ENCODE results near the gene IL22RA1.

The IL22RA1 gene

GRCh38 chr1:24105368-24106160 is 37.4 kb downstream of the IL22RA1 start:
- no CpG with 5 or more reads among the region's 19 CpGs for WGBS (ENCODE audit: insufficient coverage, insufficient read length)
- Histone ChIP-seq H3K27ac (ENCODE audit: low read length) (no peak overlapping the region), H3K4me3 (ENCODE audit: low read length) (no peak overlapping the region), H3K36me3 (ENCODE audit: control insufficient read depth, insufficient read depth, low read length) (no peaks in the 10 kb centered on the region), H3K27me3 (ENCODE audit: control insufficient read depth, insufficient read depth, low read length) (no peaks in the 10 kb centered on the region), H3K9me3 (ENCODE audit: control insufficient read depth, insufficient read depth, low read length) (no peaks in the 10 kb centered on the region), H3K4me1 (ENCODE audit: control insufficient read depth, insufficient read depth, low read length) (no peaks in the 10 kb centered on the region)
- DNase-seq (ENCODE audit: low read depth, low spot score): no peak

GRCh38 chr1:24104854-24105253 is 38.1 kb downstream of the IL22RA1 start:
- H3K4me3 ChIP-seq (ENCODE audit: low read length): no peak overlapping the region
- no CpG with 5 or more reads among the region's 7 CpGs for WGBS (ENCODE audit: insufficient coverage, insufficient read length)
- H3K36me3 ChIP-seq (ENCODE audit: control insufficient read depth, insufficient read depth, low read length): no peaks in the 10 kb centered on the region
- H3K27me3 ChIP-seq (ENCODE audit: control insufficient read depth, insufficient read depth, low read length): no peaks in the 10 kb centered on the region
- no peaks in the 10 kb centered on the region for H3K4me1 ChIP-seq (ENCODE audit: control insufficient read depth, insufficient read depth, low read length)
- no peak for DNase-seq (ENCODE audit: low read depth, low spot score)
- no peaks in the 10 kb centered on the region for H3K9me3 ChIP-seq (ENCODE audit: control insufficient read depth, insufficient read depth, low read length)
- H3K27ac ChIP-seq (ENCODE audit: low read length): no peak overlapping the region

GRCh38 chr1:24103879-24104278 is 39.1 kb downstream of the IL22RA1 start:
- DNase-seq (ENCODE audit: low read depth, low spot score): no peak
- H3K36me3 ChIP-seq (ENCODE audit: control insufficient read depth, insufficient read depth, low read length): no peaks in the 10 kb centered on the region
- H3K27ac ChIP-seq (ENCODE audit: low read length): no peak overlapping the region
- WGBS (ENCODE audit: insufficient coverage, insufficient read length): no CpG with 5 or more reads among the region's 3 CpGs
- no peaks in the 10 kb centered on the region for H3K27me3 ChIP-seq (ENCODE audit: control insufficient read depth, insufficient read depth, low read length)
- H3K9me3 ChIP-seq (ENCODE audit: control insufficient read depth, insufficient read depth, low read length): no peaks in the 10 kb centered on the region
- no peaks in the 10 kb centered on the region for H3K4me1 ChIP-seq (ENCODE audit: control insufficient read depth, insufficient read depth, low read length)
- H3K4me3 ChIP-seq (ENCODE audit: low read length): no peak overlapping the region

GRCh38 chr1:24103408-24103807 is 39.5 kb downstream of the IL22RA1 start:
- Histone ChIP-seq H3K9me3 (ENCODE audit: control insufficient read depth, insufficient read depth, low read length) (no peaks in the 10 kb centered on the region), H3K4me3 (ENCODE audit: low read length) (no peak overlapping the region), H3K4me1 (ENCODE audit: control insufficient read depth, insufficient read depth, low read length) (no peaks in the 10 kb centered on the region), H3K27me3 (ENCODE audit: control insufficient read depth, insufficient read depth, low read length) (no peaks in the 10 kb centered on the region), H3K36me3 (ENCODE audit: control insufficient read depth, insufficient read depth, low read length) (no peaks in the 10 kb centered on the region), H3K27ac (ENCODE audit: low read length) (no peak overlapping the region)
- no CpG with 5 or more reads among the region's 3 CpGs for WGBS (ENCODE audit: insufficient coverage, insufficient read length)
- no peak for DNase-seq (ENCODE audit: low read depth, low spot score)

GRCh38 chr1:24102961-24103360 is 40.0 kb downstream of the IL22RA1 start:
- Histone ChIP-seq H3K27ac (ENCODE audit: low read length) (no peak overlapping the region), H3K4me1 (ENCODE audit: control insufficient read depth, insufficient read depth, low read length) (no peaks in the 10 kb centered on the region), H3K4me3 (ENCODE audit: low read length) (no peak overlapping the region), H3K9me3 (ENCODE audit: control insufficient read depth, insufficient read depth, low read length) (no peaks in the 10 kb centered on the region), H3K27me3 (ENCODE audit: control insufficient read depth, insufficient read depth, low read length) (no peaks in the 10 kb centered on the region), H3K36me3 (ENCODE audit: control insufficient read depth, insufficient read depth, low read length) (no peaks in the 10 kb centered on the region)
- no CpG with 5 or more reads among the region's 8 CpGs for WGBS (ENCODE audit: insufficient coverage, insufficient read length)
- DNase-seq (ENCODE audit: low read depth, low spot score): no peak

GRCh38 chr1:24101796-24102586 is 40.9 kb downstream of the IL22RA1 start:
- H3K36me3 ChIP-seq (ENCODE audit: control insufficient read depth, insufficient read depth, low read length): no peaks in the 10 kb centered on the region
- no peak overlapping the region for H3K27ac ChIP-seq (ENCODE audit: low read length)
- H3K27me3 ChIP-seq (ENCODE audit: control insufficient read depth, insufficient read depth, low read length): no peaks in the 10 kb centered on the region
- no CpG with 5 or more reads among the region's 9 CpGs for WGBS (ENCODE audit: insufficient coverage, insufficient read length)
- no peak for DNase-seq (ENCODE audit: low read depth, low spot score)
- H3K9me3 ChIP-seq (ENCODE audit: control insufficient read depth, insufficient read depth, low read length): no peaks in the 10 kb centered on the region
- H3K4me1 ChIP-seq (ENCODE audit: control insufficient read depth, insufficient read depth, low read length): no peaks in the 10 kb centered on the region
- no peak overlapping the region for H3K4me3 ChIP-seq (ENCODE audit: low read length)

GRCh38 chr1:24100945-24101737 is 41.8 kb downstream of the IL22RA1 start:
- no peak for DNase-seq (ENCODE audit: low read depth, low spot score)
- Histone ChIP-seq H3K27ac (ENCODE audit: low read length) (no peak overlapping the region), H3K36me3 (ENCODE audit: control insufficient read depth, insufficient read depth, low read length) (no peaks in the 10 kb centered on the region), H3K4me1 (ENCODE audit: control insufficient read depth, insufficient read depth, low read length) (no peaks in the 10 kb centered on the region), H3K4me3 (ENCODE audit: low read length) (no peak overlapping the region), H3K27me3 (ENCODE audit: control insufficient read depth, insufficient read depth, low read length) (no peaks in the 10 kb centered on the region), H3K9me3 (ENCODE audit: control insufficient read depth, insufficient read depth, low read length) (no peaks in the 10 kb centered on the region)
- WGBS (ENCODE audit: insufficient coverage, insufficient read length): no CpG with 5 or more reads among the region's 13 CpGs

GRCh38 chr1:24098943-24099638 is 43.8 kb downstream of the IL22RA1 start:
- H3K4me1 ChIP-seq (ENCODE audit: control insufficient read depth, insufficient read depth, low read length): no peaks in the 10 kb centered on the region; the same call in 1 of the 2 replicates
- H3K9me3 ChIP-seq (ENCODE audit: control insufficient read depth, insufficient read depth, low read length): no peaks in the 10 kb centered on the region
- DNase-seq (ENCODE audit: low read depth, low spot score): no peak
- no peak overlapping the region for H3K4me3 ChIP-seq (ENCODE audit: low read length)
- no peaks in the 10 kb centered on the region for H3K36me3 ChIP-seq (ENCODE audit: control insufficient read depth, insufficient read depth, low read length)
- H3K27me3 ChIP-seq (ENCODE audit: control insufficient read depth, insufficient read depth, low read length): no peaks in the 10 kb centered on the region
- no peak overlapping the region for H3K27ac ChIP-seq (ENCODE audit: low read length)
- WGBS (ENCODE audit: insufficient coverage, insufficient read length): no CpG with 5 or more reads among the region's 12 CpGs

- no peak for DNase-seq (ENCODE audit: low read depth, low spot score)
- Histone ChIP-seq H3K4me3 (ENCODE audit: low read length) (no peak overlapping the region), H3K27ac (ENCODE audit: low read length) (no peak overlapping the region), H3K9me3 (ENCODE audit: control insufficient read depth, insufficient read depth, low read length) (no peaks in the 10 kb centered on the region), H3K4me1 (ENCODE audit: control insufficient read depth, insufficient read depth, low read length) (no peaks in the 10 kb centered on the region; the same call in 1 of the 2 replicates), H3K27me3 (ENCODE audit: control insufficient read depth, insufficient read depth, low read length) (no peaks in the 10 kb centered on the region), H3K36me3 (ENCODE audit: control insufficient read depth, insufficient read depth, low read length) (no peaks in the 10 kb centered on the region)
- no CpG with 5 or more reads among the region's 5 CpGs for WGBS (ENCODE audit: insufficient coverage, insufficient read length)
Measured at GRCh38 chr1:24098102-24098501, 44.8 kb downstream of the IL22RA1 start.

GRCh38 chr1:24097663-24098062 is 45.3 kb downstream of the IL22RA1 start:
- H3K4me3 ChIP-seq (ENCODE audit: low read length): no peak overlapping the region
- H3K27ac ChIP-seq (ENCODE audit: low read length): no peak overlapping the region
- H3K9me3 ChIP-seq (ENCODE audit: control insufficient read depth, insufficient read depth, low read length): no peaks in the 10 kb centered on the region
- DNase-seq (ENCODE audit: low read depth, low spot score): no peak
- H3K4me1 ChIP-seq (ENCODE audit: control insufficient read depth, insufficient read depth, low read length): no peaks in the 10 kb centered on the region; the same call in 1 of the 2 replicates
- no CpG with 5 or more reads among the region's 11 CpGs for WGBS (ENCODE audit: insufficient coverage, insufficient read length)
- no peaks in the 10 kb centered on the region for H3K36me3 ChIP-seq (ENCODE audit: control insufficient read depth, insufficient read depth, low read length)
- no peaks in the 10 kb centered on the region for H3K27me3 ChIP-seq (ENCODE audit: control insufficient read depth, insufficient read depth, low read length)

All from iPS DF 6.9 (cell line).